Erythroblast (primary cell): ENCODE results near the gene GNAO1.

Experiments used
- DNase-seq, 2 experiments: peaks; one replicate each; lab custom pipeline; 2025; lab: John Stamatoyannopoulos, UW
- GATA1 ChIP-seq: IDR thresholded peaks from 2 replicates; pipeline ENCODE4 v1.6.1; 2011; ENCODE audit warnings: low read depth, mild to moderate bottlenecking, control low read depth, low read length, moderate library complexity
- POLR2A ChIP-seq: IDR thresholded peaks from 2 replicates; pipeline ENCODE4 v1.6.1; 2011; ENCODE audit warnings: mild to moderate bottlenecking, low read length

GNAO1 gene

DNA sequence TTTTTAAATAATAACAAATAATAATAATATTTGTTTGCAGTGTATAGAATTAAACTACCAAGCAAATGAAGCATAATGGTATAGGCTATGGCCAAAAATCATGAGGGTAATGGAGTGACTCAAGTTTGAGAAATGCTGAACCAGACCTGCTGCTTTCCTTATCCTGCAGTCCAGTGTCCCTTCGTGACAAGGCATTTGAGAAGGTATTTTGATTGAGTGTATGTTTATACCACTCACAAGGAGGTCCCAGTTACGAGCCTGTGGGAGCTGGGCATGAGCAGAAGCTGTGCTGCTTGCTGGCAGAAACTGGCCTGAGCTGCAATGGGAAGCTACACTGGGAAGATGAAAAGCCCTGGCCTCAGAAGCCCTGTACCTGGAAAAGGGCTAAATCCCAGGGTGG, 50.3 kb downstream of the GNAO1 start:
- TF ChIP-seq GATA1 (no peak), POLR2A (no peak)
- DNase-seq = no peak

- no peak for DNase-seq
- TF ChIP-seq GATA1 (no peak), POLR2A (no peak)
Measured at GRCh38 chr16:56242740-56243139, 51.5 kb downstream of the GNAO1 start.

DNA sequence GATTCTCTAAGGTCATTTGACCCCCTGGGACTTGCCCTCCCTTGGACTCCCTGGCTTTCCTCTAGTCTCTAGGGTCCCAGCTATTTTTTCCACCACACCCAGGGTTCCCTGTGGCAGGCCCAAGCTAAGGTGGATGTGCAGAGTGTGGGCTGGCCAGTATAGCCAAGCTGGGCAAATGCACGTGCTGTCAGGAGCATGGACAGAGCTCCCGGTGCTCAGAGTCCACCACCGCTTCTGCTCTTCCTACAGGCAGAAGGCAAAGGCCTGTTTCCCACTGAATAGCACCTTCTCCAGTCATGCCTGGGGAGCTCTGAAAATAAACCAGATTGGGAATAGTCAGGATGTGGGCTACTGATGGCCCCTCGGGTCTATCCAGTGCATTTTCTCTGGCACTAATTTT, 53.3 kb downstream of the GNAO1 start:
- DNase-seq = no peak
- TF ChIP-seq GATA1 (no peak), POLR2A (no peak)

DNA sequence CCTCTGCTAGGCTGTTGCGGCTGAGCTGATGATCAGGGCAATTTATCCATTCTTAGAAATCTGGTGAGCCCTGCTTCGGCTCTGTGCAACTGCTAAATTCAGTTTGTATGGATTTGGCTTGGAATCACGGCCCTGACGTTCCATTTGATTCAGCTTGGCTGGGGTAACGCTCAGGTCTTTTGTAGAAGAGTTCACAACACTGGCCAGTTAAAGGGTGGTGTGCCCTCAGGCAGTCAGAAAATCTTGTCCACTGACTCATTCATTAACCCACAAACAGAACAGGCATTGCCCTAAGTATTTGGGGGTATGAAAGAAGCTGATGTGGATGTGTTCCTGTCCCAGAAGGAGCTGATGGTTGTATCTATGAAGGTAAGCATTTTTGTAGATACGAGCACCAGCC, 53.9 kb downstream of the GNAO1 start:
- TF ChIP-seq GATA1 = no peak
- no peak for TF ChIP-seq POLR2A
- no peak for DNase-seq

- TF ChIP-seq POLR2A (no peak), GATA1 (no peak)
- no peak for DNase-seq
Measured at GRCh38 chr16:56246051-56246817, 54.9 kb downstream of the GNAO1 start.

- DNase-seq = no peak
- TF ChIP-seq POLR2A (no peak), GATA1 (no peak)
Measured at GRCh38 chr16:56247018-56247417, 55.7 kb downstream of the GNAO1 start.

DNA sequence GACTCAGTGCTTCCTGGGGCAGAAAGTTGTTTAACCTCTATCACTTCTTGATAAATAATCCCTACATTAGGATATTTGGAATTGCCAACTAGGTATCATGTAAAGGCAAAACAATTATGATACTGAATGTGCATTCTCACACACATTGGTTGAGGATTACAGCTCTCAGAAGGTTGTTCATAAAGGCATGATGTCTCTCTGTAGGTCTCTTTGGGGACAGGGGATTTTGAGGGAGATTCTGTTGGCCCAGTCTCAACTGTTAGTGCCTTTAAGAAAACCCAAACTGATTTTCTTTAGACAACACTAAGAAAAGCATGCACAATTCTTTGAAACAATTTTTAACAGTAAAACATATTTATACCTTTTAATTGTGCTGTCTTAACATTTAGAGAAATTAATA, 56.5 kb downstream of the GNAO1 start:
- no peak for DNase-seq

GRCh38 chr16:56252835-56253234, 61.5 kb downstream of the GNAO1 start:
- no peak for TF ChIP-seq GATA1
- no peak for TF ChIP-seq POLR2A
- no peak for DNase-seq

More for the DNA sequence above, 56.5 kb downstream of the GNAO1 start:
- TF ChIP-seq GATA1 (no peak), POLR2A (no peak)

DNA sequence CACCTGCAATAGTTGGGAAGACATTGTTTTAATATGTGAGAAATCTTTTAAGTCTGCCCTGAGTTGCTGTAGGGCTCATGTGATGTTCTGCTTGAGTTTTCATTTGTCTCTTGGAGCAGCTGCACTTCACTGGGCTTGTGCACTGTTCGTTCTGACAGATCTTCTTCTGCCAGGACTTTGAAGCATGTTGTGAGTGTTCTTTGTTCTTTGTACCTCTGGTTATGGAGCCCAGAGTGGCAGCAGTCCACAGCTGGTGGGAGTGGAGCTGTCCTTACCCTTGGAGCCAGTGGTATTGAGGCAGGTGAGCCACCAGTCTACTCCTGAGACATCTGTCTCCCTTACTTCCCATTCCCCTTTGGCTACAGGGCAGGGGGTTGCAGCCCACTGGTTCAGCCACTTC, 64.6 kb downstream of the GNAO1 start:
- TF ChIP-seq POLR2A (no peak), GATA1 (no peak)
- no peak for DNase-seq

DNA sequence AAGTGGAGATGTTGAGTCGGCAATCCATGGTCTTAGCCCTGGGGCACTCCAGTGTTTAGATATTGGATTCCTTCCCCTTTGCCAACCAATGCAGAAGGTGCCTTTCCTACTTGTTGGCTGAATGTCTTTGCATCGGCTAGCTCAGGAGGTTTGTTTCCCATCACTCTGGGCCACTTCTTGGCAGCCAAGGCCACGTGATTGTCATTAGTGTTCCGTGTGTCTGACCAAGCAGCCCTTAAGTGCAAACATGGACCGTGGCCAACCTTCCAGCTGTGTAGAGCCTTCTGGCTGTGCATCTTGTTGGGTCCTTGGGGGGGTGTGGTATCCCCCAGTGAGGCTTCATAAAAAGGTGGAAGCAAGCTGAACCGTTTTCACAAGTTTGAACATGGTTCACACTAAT, 66.0 kb downstream of the GNAO1 start:
- no peak for DNase-seq
- TF ChIP-seq POLR2A (no peak), GATA1 (no peak)

DNA sequence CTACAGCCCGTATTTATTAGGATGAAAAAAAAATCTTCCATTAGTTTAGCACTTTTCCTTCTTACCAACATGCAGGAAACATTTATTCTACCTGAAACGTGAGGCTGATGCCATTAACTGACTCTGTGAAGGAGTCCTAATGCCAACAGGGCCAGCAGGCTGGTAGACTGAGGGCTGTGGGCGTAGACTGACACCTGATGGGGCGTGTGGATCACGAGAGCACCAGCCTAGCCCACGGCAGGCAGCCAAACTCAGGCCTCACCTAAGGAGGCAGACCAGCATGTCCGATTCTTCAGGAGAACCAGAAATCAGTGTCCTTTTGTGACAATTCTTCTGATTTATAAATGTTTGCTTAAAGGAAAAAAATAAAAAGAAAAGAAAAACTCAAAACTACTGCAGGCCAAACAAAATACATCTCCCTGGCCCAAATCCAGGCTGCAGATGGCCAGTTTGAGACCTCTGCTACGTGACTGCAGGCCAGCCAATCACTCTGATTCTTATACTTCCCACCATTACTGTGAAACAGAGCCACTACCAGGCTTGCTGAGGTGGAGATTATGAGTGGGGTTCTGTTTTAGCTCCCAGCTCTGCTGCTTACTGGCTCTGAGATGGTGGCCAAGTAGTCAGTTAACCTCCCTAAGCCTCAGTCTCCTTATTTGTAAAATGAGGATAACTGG, 66.5 kb downstream of the GNAO1 start:
- no peak for TF ChIP-seq POLR2A
- TF ChIP-seq GATA1 = no peak
- DNase-seq = no peak

GRCh38 chr16:56258508-56259424, 67.5 kb downstream of the GNAO1 start:
- no peak for TF ChIP-seq POLR2A
- TF ChIP-seq GATA1 = no peak

GRCh38 chr16:56259425-56259779, 68.1 kb downstream of the GNAO1 start:
- no peak for DNase-seq
- TF ChIP-seq POLR2A = no peak
- TF ChIP-seq GATA1 = no peak

More at GRCh38 chr16:56258508-56259424, 67.5 kb downstream of the GNAO1 start:
- no peak for DNase-seq
